H9 (cell line): ENCODE data around the gene KRTAP22-1. TPM values are rescaled to one million over a fixed set of nuclear protein-coding genes. Genes with fewer than 3 reads are reported as not detected.

ENCODE experiments used
- DNase-seq: peaks from one replicate; pipeline ENCODE4 v3.0.0-alpha.2; 2017
- H2AFZ ChIP-seq: one replicate; pipeline ENCODE4 v1.6.1; 2013; ENCODE audit warnings: mild to moderate bottlenecking, low read length, control low read depth, moderate library complexity
- H2AK5ac ChIP-seq: 2 replicates; pipeline ENCODE4 v1.6.1; 2013; ENCODE audit warnings: low read length, control low read depth, mixed read lengths; ENCODE audit not compliant: insufficient read length
- H2BK120ac ChIP-seq: one replicate; pipeline ENCODE4 v1.6.1; 2013; ENCODE audit warnings: low read depth, mild to moderate bottlenecking, low read length, control low read depth, inconsistent platforms; ENCODE audit not compliant: poor library complexity, severe bottlenecking
- H2BK12ac ChIP-seq: 2 replicates; pipeline ENCODE4 v1.6.1; 2013; ENCODE audit warnings: low read length, control low read depth, mixed read lengths, low read depth; ENCODE audit not compliant: insufficient read length
- H2BK15ac ChIP-seq: 2 replicates; pipeline ENCODE4 v1.6.1; 2013; ENCODE audit warnings: low read depth, low read length, control low read depth
- H2BK20ac ChIP-seq: one replicate; pipeline ENCODE4 v1.6.1; 2013; ENCODE audit warnings: low read depth, mild to moderate bottlenecking, low read length, control low read depth, inconsistent platforms; ENCODE audit not compliant: poor library complexity, severe bottlenecking
- H2BK5ac ChIP-seq: 2 replicates; pipeline ENCODE4 v1.6.1; 2013; ENCODE audit warnings: low read length, control low read depth, mixed read lengths; ENCODE audit not compliant: insufficient read length
- H3K14ac ChIP-seq: 2 replicates; pipeline ENCODE4 v1.6.1; 2013; ENCODE audit warnings: low read length, control low read depth; ENCODE audit not compliant: insufficient read depth
- H3K18ac ChIP-seq: 2 replicates; pipeline ENCODE4 v1.6.1; 2013; ENCODE audit warnings: low read depth, mild to moderate bottlenecking, mixed read lengths, low read length, control low read depth; ENCODE audit not compliant: insufficient read length
- H3K23ac ChIP-seq: 2 replicates; pipeline ENCODE4 v1.6.1; 2013; ENCODE audit warnings: low read length, control low read depth, mixed read lengths, low read depth; ENCODE audit not compliant: insufficient read length
- H3K23me2 ChIP-seq: 2 replicates; pipeline ENCODE4 v1.6.1; 2013; ENCODE audit warnings: low read depth, mild to moderate bottlenecking, mixed read lengths, low read length, control low read depth; ENCODE audit not compliant: insufficient read length, poor library complexity, severe bottlenecking
- H3K27ac ChIP-seq: 2 replicates; pipeline ENCODE4 v1.5.1; 2013; ENCODE audit warnings: low read length, control low read depth, mixed read lengths, low read depth; ENCODE audit not compliant: insufficient read length
- H3K27me3 ChIP-seq: 2 replicates; pipeline ENCODE4 v1.6.1; 2013; ENCODE audit warnings: low read length, control low read depth, inconsistent platforms; ENCODE audit not compliant: insufficient read depth
- H3K4ac ChIP-seq: 2 replicates; pipeline ENCODE4 v1.6.1; 2013; ENCODE audit warnings: low read depth, mild to moderate bottlenecking, control low read depth, inconsistent platforms, low read length, moderate library complexity
- H3K4me1 ChIP-seq: 2 replicates; pipeline ENCODE4 v1.6.1; 2013; ENCODE audit warnings: low read length, control low read depth, inconsistent platforms; ENCODE audit not compliant: insufficient read depth
- H3K4me2 ChIP-seq: 2 replicates; pipeline ENCODE4 v1.6.1; 2013; ENCODE audit warnings: low read length, control low read depth, mixed read lengths; ENCODE audit not compliant: insufficient read length, insufficient read depth
- H3K56ac ChIP-seq: 2 replicates; pipeline ENCODE4 v1.6.1; 2013; ENCODE audit warnings: low read depth, mild to moderate bottlenecking, mixed read lengths, low read length, control low read depth; ENCODE audit not compliant: insufficient read length
- H3K79me1 ChIP-seq: 2 replicates; pipeline ENCODE4 v1.6.1; 2013; ENCODE audit warnings: low read depth, mild to moderate bottlenecking, moderate library complexity, low read length, control low read depth, inconsistent platforms; ENCODE audit not compliant: insufficient read depth, poor library complexity, severe bottlenecking
- H3K79me2 ChIP-seq: 2 replicates; pipeline ENCODE4 v1.6.1; 2013; ENCODE audit warnings: low read length, control low read depth, inconsistent platforms; ENCODE audit not compliant: insufficient read depth
- H3K9ac ChIP-seq: 2 replicates; pipeline ENCODE4 v1.6.1; 2013; ENCODE audit warnings: low read length, control low read depth, mixed read lengths; ENCODE audit not compliant: insufficient read length; ENCODE audit errors: extremely low read depth
- H3K9me3 ChIP-seq: one replicate; pipeline ENCODE4 v1.6.1; 2013; ENCODE audit warnings: low read depth, low read length, inconsistent platforms; ENCODE audit not compliant: control insufficient read depth
- H3T11ph ChIP-seq: one replicate; pipeline ENCODE4 v1.6.1; 2013; ENCODE audit warnings: mild to moderate bottlenecking, low read length, control low read depth, inconsistent platforms
- H4K20me1 ChIP-seq: one replicate; pipeline ENCODE4 v1.6.1; 2013; ENCODE audit not compliant: control insufficient read depth, insufficient read length, insufficient read depth
- H4K5ac ChIP-seq: 2 replicates; pipeline ENCODE4 v1.6.1; 2013; ENCODE audit warnings: low read depth, mild to moderate bottlenecking, mixed read lengths, low read length, control low read depth; ENCODE audit not compliant: insufficient read length
- H4K8ac ChIP-seq: replicated peaks from 2 replicates; pipeline ENCODE4 v1.6.1; 2013; ENCODE audit warnings: low read length, control low read depth, mixed read lengths, low read depth; ENCODE audit not compliant: insufficient read length
- H4K91ac ChIP-seq: 2 replicates; pipeline ENCODE4 v1.6.1; 2013; ENCODE audit warnings: low read depth, mild to moderate bottlenecking, moderate library complexity, mixed read lengths, low read length, control low read depth; ENCODE audit not compliant: insufficient read length
- H3K27ac Mint-ChIP-seq, 3 experiments: 2 replicates in 2 of 3; 3 replicates in 1 of 3; pipeline ENCODE4 v1.8.0; 2020 to 2021; ENCODE audit warnings: mixed read lengths in 3 of 3, mild to moderate bottlenecking in 1 of 3, moderate library complexity in 1 of 3
- H3K27me3 Mint-ChIP-seq: 2 replicates; pipeline ENCODE4 v1.8.0; 2021; ENCODE audit warnings: low read depth, mild to moderate bottlenecking, moderate library complexity, mixed read lengths
- H3K36me3 Mint-ChIP-seq, 3 experiments: 2 replicates in 2 of 3; 3 replicates in 1 of 3; pipeline ENCODE4 v1.8.0; 2020 to 2021; ENCODE audit warnings: low read depth in 3 of 3, mixed read lengths in 3 of 3; ENCODE audit not compliant: insufficient read depth in 1 of 3
- H3K4me1 Mint-ChIP-seq, 2 experiments: 2 replicates each; pipeline ENCODE4 v1.8.0; 2020; ENCODE audit warnings: mixed read lengths in 2 of 2
- H3K4me3 Mint-ChIP-seq, 2 experiments: 2 replicates in 1 of 2; 3 replicates in 1 of 2; pipeline ENCODE4 v1.8.0; 2020 to 2021; ENCODE audit warnings: mild to moderate bottlenecking in 2 of 2, mixed read lengths in 2 of 2, moderate library complexity in 1 of 2
- H3K9me3 Mint-ChIP-seq, 2 experiments: 2 replicates in 1 of 2; 3 replicates in 1 of 2; pipeline ENCODE4 v1.8.0; 2020; ENCODE audit warnings: mild to moderate bottlenecking in 2 of 2, mixed read lengths in 2 of 2, moderate library complexity in 1 of 2
- CTCF ChIP-seq: fragments of 200-600 bp; sonication (generic); conservative IDR thresholded peaks from 3 replicates; pipeline ENCODE4 v1.8.0; 2021; ENCODE audit warnings: antibody characterized with exemption, mild to moderate bottlenecking
- WGBS: extraction: QIAGEN DNeasy Blood & Tissue Kit; methylation state at CpG from one replicate; pipeline ENCODE4 v1.1.7; 2013; ENCODE audit warnings: missing lambda C conversion rate, low lambda C conversion rate, mixed read lengths; ENCODE audit not compliant: insufficient read length; ENCODE audit errors: extremely low coverage; 5-methylcytosine and 5-hydroxymethylcytosine counted together
- total RNA-seq: library from RNA; stranded (reverse); gene quantifications from 2 replicates; pipeline ENCODE4 v1.2.1, GENCODE V29; 2021

The KRTAP22-1 gene
- total RNA-seq, 1 experiment from 2014 or later: not detected

DNA sequence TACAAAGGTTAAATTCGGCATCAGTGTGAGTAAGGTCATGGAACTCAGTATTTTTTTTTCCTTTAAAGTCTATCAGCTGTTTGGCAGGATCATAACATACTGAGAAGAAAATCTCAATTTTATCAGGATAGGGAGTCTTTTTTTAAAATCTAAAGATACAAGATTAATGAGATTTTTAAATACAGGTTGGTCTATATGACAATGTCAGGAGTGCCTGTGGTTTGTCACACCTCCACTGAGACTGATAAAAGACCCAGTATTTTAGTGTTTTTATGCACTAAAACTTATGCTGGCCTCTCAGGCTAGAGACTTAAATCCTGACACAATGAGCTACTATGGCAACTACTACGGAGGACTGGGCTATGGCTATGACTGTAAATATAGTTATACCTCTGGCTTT is 41.7 kb downstream of the KRTAP22-1 start, which contains the start of gene KRTAP20-3:
KRTAP20-3 (plus strand) TSS at position 301 of the 400 bp plus-strand sequence.
- no peaks in the 10 kb centered on the region for H3K9me3 ChIP-seq
- no peaks in the 10 kb centered on the region for H3K79me2 ChIP-seq
- Mint-ChIP-seq H3K9me3 (peaks cover 0 to 36% of the 10 kb centered on the region in 2 experiments; a peak in 4 of 5 replicates), H3K27me3 (no peaks in the 10 kb centered on the region; the same call in 1 of the 2 replicates), H3K4me3 (no peak within 1 kb of the TSS), H3K36me3 (peaks cover 0 to 15% (median 0%) of the 10 kb centered on the region in 3 experiments; a peak in 1 of 7 replicates), H3K27ac (no peak within 1 kb of the TSS; a peak in 1 of 7 replicates), H3K4me1 (no peaks in the 10 kb centered on the region)
- no peak within 1 kb of the TSS for H3K14ac ChIP-seq
- no peaks in the 10 kb centered on the region for H3K79me1 ChIP-seq
- no peak within 1 kb of the TSS for H3K9ac ChIP-seq
- TF ChIP-seq CTCF: no peak
- H2AK5ac ChIP-seq: no peak within 1 kb of the TSS
- no peaks in the 10 kb centered on the region for H3K23me2 ChIP-seq
- no peak within 1 kb of the TSS for H3K27ac ChIP-seq
- no peak within 1 kb of the TSS for H2BK12ac ChIP-seq
- no peak within 1 kb of the TSS for H2BK15ac ChIP-seq
- H3K18ac ChIP-seq: no peak within 1 kb of the TSS
- no peak within 1 kb of the TSS for H2BK5ac ChIP-seq
- no peak within 1 kb of the TSS for H3K56ac ChIP-seq
- H3K4me2 ChIP-seq: no peak within 1 kb of the TSS
- H4K5ac ChIP-seq: no peak within 1 kb of the TSS
- no peak within 1 kb of the TSS for H3K4ac ChIP-seq
- H2BK120ac ChIP-seq: no peak within 1 kb of the TSS
- H4K91ac ChIP-seq: no peak within 1 kb of the TSS
- H3K4me1 ChIP-seq: no peaks in the 10 kb centered on the region
- no peaks in the 10 kb centered on the region for H3K27me3 ChIP-seq
- no peak for DNase-seq
- H4K20me1 ChIP-seq: no peaks in the 10 kb centered on the region
- H3T11ph ChIP-seq: no peak within 1 kb of the TSS
- no peak within 1 kb of the TSS for H2BK20ac ChIP-seq
- H4K8ac ChIP-seq: no peak within 1 kb of the TSS
- no CpG with 5 or more reads among the region's 2 CpGs for WGBS
- no peak within 1 kb of the TSS for H2AFZ ChIP-seq
- no peak within 1 kb of the TSS for H3K23ac ChIP-seq
